Measurements from ENCODE around the gene CBLB.
"Not testable (repeated sequence)": the region's sequence is repeated elsewhere in the genome, so short reads cannot be mapped to it uniquely, and the experiment has no call there.

The CBLB gene

DNA sequence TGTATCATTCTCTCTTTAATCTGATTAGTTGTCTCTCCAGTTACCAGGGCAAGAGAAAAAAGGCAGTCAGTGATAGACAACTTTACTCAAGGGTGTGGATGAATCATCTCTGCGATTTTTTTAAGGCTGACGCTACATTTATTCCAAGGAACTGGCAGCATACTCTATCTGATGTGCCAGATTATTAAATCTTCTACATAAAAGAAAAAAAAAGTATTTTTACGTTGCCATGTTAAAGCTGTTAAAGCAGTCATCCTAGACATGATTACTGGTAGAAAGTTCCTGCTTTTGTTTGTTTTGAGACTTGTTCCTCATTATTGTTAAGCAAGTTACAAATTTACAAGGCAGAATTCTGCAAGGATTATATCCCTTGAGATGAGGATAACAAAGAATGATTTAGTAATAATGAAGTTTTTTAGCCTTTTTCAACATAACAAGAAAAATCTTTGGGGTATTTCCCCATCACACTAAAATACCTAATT is 121.7 kb downstream of the CBLB start:
- no peak for FAIRE-seq

DNA sequence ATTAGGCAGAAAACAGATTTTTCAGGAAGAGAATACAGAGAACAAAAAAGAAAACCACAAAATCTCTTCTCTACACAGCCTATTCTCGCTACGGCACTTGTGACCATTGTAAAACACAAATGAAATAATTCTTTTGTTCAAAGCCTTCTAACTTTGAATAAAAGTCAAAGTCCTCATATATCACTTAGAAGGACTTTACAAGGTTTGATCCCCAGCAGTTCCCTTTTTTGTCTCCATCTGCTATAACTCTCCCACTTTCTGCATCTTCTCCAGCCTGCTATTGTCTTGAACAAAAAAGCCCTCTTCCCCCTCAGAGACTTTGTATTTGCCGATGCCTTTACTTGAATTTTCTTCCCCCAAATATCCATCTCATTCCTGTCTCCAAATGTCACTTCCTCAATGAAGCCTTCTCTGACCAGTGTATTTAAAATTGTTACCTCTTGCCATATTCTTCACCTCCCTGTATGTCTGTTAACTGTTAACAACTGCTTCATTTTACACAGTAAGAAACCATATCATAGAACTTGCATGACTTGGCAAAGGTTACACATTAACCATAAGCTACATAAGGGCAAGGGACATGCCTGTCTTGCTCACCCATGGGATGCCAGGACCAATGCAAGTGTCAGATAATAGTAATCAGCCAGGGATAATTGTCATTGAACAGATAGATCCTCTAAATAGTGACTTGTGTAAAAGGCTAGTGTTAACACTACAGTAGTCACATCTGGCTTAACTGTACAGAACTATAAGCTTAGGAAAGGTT is 122.4 kb downstream of the CBLB start:
- FAIRE-seq: no peak

GRCh38 chr3:105745046-105745445 is 123.8 kb downstream of the CBLB start:
- no peak for FAIRE-seq

- no peak for FAIRE-seq
Observed at GRCh38 chr3:105744202-105744601, 124.6 kb downstream of the CBLB start.

DNA sequence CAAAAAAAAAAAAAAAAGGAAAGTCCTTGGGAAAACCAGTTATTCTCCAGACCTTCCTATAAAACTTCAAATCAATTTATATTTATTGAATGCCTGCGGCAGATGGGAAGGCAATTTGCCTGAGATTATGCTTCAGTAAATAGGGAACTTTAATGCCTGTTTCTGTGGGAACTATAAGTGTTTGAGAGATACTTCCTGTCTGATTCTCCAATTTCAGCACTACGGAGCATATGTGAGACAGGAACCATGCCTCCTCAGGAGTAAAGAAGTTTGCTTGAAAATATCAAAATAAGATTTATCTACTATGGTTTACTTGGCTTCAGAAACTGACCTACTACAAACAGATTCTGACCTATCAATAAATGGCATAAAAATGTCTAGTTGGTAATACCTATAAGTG is 135.5 kb downstream of the CBLB start:
- no peak for FAIRE-seq

GRCh38 chr3:105731686-105732085 is 137.1 kb downstream of the CBLB start:
- no peak for FAIRE-seq

DNA sequence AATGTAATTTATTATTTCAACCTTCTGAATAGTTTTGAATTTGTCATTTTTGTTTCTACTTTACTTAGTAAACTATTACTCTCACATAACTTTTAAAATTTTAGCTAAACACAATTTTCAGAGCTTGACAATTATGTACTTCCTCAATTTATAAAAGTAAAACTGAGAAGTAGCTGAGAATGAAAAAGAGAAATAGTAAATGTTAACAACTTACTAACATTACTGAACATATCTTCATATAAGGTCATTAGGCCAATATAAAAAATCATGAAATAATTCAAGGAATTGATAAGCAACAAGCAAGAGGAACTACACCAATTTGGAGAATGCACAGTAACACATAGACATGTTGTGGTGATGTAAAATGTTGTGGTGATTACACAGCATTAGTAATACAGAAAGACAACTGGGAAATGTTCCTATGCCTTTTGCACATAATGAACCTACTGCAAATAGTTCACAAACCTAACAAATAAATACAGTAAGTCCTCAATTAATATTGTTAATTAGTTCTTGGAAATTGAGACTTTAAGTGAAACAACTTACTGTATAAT is 137.9 kb downstream of the CBLB start:
- no peak for FAIRE-seq

GRCh38 chr3:105729667-105730066 is 139.1 kb downstream of the CBLB start:
- no peak for FAIRE-seq

DNA sequence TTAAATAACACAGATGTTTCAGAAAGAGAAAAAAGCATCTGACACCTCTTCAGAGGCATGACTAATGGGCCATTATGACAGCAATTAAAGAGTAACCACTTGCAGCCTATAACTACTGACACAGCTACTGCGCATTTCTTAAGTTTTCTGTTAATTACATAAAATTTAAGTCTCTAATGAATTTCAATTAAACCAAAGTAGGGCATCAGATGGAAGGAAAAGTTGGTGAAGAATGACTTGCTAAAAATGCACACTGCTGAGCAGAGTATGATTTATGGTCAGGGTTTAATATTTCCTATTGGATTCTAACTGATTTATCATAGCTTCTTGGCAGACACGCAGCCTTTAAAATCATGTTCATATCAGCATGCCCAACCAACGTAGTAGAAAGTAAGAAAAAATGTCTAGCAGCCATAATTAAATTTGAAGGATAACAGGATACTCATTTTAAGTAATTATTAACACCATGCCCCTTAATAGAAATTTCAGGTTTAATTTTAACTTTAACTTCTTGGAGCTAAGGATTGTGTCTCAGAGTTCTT is 140.0 kb downstream of the CBLB start:
- FAIRE-seq: no peak

- FAIRE-seq: not testable (repeated sequence)
Observed at GRCh38 chr3:105727036-105727435, 141.8 kb downstream of the CBLB start.

- no peak for FAIRE-seq
Observed at GRCh38 chr3:105722943-105723556, 145.8 kb downstream of the CBLB start.

DNA sequence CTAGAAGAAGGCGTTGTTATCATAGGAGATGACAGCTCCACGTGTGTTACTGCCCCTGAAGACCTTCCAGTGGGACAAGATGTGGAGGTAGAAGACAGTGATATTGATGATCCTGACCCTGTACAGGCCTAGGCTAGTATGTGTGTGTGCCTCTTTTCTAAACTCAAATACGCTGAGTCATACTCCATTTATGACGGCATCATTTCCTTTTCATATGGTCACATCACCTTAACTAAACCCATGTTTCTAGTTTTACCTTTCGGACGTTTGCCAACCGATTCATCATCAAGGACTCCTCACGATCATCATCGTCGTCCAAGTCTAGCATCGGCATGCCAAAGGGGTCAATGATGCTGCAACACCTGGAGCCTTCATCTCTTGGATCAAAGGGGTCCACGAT is 149.0 kb downstream of the CBLB start:
- no peak for FAIRE-seq

DNA sequence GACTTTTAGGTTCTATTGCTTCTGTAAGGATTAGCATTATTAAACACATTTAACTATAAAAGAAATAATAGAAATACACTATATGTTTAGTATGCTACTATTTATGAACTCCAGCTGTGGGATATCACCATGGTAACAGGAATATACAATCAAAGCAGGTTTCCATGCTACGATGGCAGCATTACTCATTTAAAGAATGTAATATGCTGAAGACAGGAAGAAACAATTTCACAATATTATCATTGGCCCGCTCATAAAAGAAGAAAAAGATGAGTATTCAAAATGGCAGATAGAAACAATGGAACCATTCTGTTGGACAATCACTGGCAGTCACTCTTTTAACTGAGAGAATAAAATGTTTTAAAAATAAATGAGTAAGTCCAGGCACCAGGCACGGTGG is 153.4 kb downstream of the CBLB start:
- FAIRE-seq: no peak

DNA sequence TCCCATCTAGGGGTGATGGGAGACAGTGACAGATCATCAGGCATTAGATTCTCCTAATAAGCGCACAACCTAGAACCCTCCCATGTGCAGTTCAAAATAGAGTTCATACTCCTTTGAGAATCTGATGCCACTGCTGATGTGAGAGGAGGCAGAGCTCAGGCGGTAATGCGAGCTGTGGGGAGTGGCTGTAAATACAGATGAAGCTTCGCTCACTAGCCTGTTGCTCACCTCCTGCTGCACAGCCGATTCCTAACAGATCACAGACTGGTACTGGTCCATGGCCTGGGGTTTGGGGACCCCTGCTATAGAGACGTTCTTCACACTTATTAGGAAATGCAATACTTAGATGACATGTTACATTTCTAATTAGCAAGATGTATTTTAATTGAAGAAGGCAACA is 154.4 kb downstream of the CBLB start:
- FAIRE-seq: no peak

- FAIRE-seq: no peak
Observed at GRCh38 chr3:105708980-105709379, 159.8 kb downstream of the CBLB start.

GRCh38 chr3:105707009-105707408 is 161.8 kb downstream of the CBLB start:
- FAIRE-seq: no peak

DNA sequence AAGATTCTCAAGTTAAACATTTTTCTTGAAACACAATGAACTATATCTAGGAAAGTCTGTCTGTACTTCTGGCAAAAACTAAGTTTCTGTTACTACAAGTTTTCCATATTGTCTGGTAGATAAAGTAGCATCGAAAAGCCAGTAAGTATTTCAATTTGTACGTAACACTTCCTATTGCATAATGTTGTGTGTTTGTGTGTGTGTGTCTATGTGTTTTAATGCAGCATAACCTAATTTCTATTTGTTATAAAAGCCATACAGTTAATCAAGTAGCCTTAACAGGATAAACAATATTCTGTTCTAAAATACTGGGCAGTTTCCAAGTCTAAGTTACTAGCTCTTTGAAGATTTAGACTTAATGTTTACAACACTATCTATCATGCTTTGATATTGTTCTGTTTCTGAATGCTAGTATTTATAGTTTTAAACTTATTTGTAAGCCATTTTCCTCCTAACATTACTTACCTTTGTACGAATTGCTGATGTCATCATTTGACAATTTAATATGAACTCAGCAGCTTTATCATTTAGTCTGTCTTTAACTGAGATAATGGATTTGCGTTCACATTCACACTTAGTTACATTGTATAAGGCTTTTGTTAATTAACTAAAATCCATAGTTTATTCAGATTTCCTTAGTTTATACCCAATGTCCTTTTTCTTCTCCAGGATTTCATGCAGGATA is 163.9 kb downstream of the CBLB start:
- FAIRE-seq: no peak

DNA sequence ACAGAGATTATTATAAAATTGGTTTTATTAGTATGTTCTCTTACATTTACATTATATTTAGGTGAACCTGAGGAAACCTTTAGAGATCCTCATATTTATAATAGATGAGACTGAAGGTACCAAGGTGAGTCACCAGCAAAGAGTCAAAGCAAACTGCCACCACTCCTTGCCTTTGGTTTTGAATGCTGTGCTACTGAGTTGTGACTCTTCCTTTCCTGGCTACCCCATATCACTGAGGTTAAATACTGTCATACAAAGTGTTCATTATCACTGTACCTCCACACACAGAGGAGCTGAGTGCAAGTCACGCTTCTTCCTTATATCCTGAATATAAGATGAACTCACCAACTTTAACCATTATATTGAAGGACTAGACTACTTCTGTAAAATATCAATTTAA is 168.2 kb downstream of the CBLB start:
- FAIRE-seq: no peak

GRCh38 chr3:105691633-105692032 is 177.2 kb downstream of the CBLB start:
- FAIRE-seq: no peak

- FAIRE-seq: no peak
Observed at GRCh38 chr3:105691053-105691452, 177.8 kb downstream of the CBLB start.

DNA sequence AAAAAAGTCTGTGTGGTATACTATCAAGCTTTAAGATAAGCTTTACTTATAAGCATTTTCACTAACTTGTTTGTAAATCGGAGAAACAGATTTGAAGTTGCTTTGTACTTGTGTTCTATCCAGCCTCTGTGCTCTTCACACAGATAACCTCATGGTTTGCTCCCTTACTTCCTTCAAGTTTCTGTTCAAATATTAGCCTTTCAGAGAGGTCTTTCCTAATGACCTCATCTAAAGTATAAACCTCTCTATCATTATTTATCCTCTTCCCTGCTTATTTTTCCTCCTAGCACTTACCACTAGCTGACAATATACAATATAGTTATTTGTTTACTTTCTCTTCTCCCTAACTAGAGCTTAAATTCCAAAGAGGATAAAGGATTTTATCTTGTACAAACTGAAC is 180.0 kb downstream of the CBLB start:
- FAIRE-seq: no peak

GRCh38 chr3:105686278-105686897 is 182.4 kb downstream of the CBLB start:
- FAIRE-seq: peak; percentile 76

GRCh38 chr3:105679951-105680350 is 188.9 kb downstream of the CBLB start:
- no peak for FAIRE-seq

All from G401.6 (cell line).